SH-SY5Y (cell line): ENCODE data around the gene MUC4.

Experiments
- GATA2 ChIP-seq: IDR thresholded peaks from 2 replicates; pipeline ENCODE4 v1.6.1; 2011; ENCODE audit warnings: mild to moderate bottlenecking, low read depth, low read length
- GATA3 ChIP-seq: IDR thresholded peaks from 2 replicates; pipeline ENCODE4 v1.6.1; 2011; ENCODE audit warnings: low read depth, mild to moderate bottlenecking, low read length, moderate library complexity

MUC4 gene

DNA sequence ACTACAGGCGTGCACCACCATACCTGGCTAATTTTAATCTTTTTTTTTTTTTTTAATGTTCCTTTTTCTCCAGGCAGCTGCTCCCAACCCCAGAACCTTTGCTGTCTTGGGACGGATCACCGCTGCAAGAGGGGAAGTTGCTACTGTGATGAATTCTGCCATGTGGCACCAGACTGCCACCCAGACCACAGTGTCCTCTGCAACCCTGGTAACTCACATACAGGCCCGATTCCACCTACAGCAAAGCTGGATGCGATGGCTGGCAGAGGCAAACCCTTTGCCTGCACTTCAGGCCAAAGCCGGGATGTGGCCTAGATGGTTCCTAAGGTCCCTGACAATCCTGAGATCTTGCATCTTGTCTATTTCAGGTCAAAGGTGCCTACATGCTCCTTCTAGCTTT lies 103.7 kb downstream of the MUC4 start:
- TF ChIP-seq GATA3 = no peak
- no peak for TF ChIP-seq GATA2

- TF ChIP-seq GATA2 (no peak), GATA3 (no peak)
Measured at GRCh38 chr3:195705081-195705991, 106.4 kb downstream of the MUC4 start.

DNA sequence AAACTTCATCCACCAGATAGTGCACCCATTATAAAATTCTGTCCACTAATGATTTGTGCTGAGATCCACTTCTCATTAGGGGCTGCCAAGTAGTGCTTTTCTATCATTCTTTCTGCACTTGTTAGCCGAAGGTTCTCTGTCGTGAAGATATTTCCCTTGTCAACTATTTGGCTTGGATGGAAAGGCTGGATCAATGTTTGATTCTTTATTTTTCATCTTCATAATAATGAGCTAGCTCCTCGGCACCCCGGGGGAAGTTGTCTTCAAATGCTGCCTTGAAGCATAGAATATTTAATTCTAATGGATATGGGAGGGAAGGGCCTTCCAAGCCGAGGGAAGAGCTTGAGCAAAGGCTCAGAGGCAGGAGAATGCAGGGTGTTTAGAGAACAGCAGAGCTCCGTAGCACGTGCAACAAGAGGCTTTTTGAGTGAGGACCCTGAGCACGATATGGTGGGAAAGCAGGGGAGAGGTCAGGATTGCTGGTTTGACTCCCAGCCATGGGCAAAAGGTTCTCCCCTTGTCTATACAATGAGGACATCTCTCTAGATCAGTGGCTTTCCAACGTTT lies 107.2 kb downstream of the MUC4 start:
- TF ChIP-seq GATA2 (no peak), GATA3 (no peak)

DNA sequence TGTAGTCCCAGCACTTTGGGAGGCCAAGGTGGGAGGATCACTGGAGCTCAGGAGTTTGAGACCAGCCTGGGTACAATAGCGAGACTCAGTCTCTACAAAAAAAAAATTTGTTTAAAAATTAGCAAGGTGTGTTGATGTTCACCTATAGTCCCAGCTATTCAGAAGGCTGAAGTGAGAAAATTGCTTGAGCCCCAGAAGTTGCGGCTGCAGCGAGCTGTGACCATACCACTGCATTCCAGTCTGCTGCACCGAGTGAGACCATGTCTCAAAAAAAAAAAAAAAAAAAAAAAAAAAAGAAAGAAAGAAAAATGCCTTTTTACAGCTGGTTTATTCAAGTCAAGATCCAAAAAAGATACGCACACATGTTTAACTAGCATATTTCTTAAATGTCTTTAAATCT lies 108.0 kb downstream of the MUC4 start:
- TF ChIP-seq GATA2 = no peak
- TF ChIP-seq GATA3 = no peak

- TF ChIP-seq GATA2 (no peak), GATA3 (no peak)
Measured at GRCh38 chr3:195701042-195701915, 110.5 kb downstream of the MUC4 start.

DNA sequence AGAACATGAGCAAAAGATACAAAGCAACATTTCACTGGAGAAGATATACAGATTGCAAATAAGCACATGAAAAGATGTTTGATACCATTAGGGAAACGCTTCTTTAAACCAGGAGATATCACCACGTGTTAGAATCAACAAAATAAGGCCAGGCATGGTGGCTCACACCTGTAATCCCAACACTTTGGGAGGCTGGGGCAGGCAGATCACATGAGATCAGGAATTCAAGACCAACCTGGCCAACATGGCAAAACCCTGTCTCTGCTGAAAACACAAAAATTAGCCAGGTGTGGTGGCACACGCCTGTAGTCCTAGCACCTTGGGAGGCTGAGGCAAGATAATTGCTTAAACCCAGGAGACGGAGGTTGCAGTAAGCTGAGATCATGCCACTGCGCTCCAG lies 111.4 kb downstream of the MUC4 start:
- no peak for TF ChIP-seq GATA3
- TF ChIP-seq GATA2 = no peak

GRCh38 chr3:195699860-195700259 lies 111.9 kb downstream of the MUC4 start:
- TF ChIP-seq GATA3 = no peak
- no peak for TF ChIP-seq GATA2

DNA sequence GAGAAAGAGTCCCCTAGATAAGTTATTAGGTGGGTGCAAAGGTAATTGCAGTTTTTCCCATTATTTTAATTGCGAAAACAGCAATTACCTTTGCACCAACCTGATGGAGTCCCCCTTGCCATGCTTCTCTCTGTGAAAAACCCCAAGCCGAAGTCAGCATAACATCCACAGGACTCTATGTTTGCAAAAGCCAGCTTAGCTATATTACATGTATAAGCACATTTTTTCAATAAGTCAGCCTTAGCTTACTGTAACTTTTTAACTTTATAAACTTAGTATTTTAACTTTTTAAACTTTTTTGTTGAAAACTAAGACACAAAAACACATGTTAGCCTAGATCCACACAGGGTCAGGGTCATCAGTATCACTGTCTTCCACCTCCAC lies 112.3 kb downstream of the MUC4 start:
- TF ChIP-seq GATA3 (no peak), GATA2 (no peak)

GRCh38 chr3:195698647-195699387 lies 112.9 kb downstream of the MUC4 start:
- TF ChIP-seq GATA2 = no peak
- no peak for TF ChIP-seq GATA3

- TF ChIP-seq GATA3 = no peak
- no peak for TF ChIP-seq GATA2
Measured at GRCh38 chr3:195698325-195698646, 113.4 kb downstream of the MUC4 start.

GRCh38 chr3:195697582-195698324 lies 114.0 kb downstream of the MUC4 start:
- TF ChIP-seq GATA2 (no peak), GATA3 (no peak)
